ENCODE data around the gene FMNL2.

FMNL2 gene

DNA sequence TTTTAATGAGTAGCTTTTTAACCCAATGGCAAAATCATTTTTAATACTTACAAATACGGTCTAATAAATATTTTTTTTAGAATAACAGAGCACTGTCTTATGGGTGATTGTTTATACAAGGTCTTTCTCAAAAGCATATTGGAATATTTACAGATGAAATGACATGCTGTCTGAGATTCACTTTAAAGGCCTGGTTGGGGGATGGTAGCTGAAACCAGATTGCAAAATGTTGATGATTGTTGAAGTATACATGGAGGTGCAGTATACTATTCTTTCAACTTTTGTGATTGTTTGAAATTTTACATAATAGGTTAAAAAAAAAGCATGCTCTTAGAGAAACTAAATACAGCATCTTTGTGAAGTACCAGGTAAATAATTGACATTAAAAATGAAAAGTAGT, 111.2 kb downstream of the FMNL2 start (continued):
- TF ChIP-seq, protein P1, sequence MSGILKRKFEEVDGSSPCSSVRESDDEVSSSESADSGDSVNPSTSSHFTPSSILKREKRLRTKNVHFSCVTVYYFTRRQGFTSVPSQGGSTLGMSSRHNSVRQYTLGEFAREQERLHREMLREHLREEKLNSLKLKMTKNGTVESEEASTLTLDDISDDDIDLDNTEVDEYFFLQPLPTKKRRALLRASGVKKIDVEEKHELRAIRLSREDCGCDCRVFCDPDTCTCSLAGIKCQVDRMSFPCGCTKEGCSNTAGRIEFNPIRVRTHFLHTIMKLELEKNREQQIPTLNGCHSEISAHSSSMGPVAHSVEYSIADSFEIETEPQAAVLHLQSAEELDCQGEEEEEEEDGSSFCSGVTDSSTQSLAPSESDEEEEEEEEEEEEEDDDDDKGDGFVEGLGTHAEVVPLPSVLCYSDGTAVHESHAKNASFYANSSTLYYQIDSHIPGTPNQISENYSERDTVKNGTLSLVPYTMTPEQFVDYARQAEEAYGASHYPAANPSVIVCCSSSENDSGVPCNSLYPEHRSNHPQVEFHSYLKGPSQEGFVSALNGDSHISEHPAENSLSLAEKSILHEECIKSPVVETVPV (CRISPR knock-in tag; IDR thresholded peaks at IDR 0.05): no peak
- no peak for TF ChIP-seq ZFP30 (CRISPR knock-in tag; IDR thresholded peaks at IDR 0.05)
- no peak for TF ChIP-seq ISL1 (CRISPR knock-in tag; IDR thresholded peaks at IDR 0.05)
- no peak for TF ChIP-seq ZNF70 (CRISPR knock-in tag; IDR thresholded peaks at IDR 0.05)
- TF ChIP-seq, protein P2, sequence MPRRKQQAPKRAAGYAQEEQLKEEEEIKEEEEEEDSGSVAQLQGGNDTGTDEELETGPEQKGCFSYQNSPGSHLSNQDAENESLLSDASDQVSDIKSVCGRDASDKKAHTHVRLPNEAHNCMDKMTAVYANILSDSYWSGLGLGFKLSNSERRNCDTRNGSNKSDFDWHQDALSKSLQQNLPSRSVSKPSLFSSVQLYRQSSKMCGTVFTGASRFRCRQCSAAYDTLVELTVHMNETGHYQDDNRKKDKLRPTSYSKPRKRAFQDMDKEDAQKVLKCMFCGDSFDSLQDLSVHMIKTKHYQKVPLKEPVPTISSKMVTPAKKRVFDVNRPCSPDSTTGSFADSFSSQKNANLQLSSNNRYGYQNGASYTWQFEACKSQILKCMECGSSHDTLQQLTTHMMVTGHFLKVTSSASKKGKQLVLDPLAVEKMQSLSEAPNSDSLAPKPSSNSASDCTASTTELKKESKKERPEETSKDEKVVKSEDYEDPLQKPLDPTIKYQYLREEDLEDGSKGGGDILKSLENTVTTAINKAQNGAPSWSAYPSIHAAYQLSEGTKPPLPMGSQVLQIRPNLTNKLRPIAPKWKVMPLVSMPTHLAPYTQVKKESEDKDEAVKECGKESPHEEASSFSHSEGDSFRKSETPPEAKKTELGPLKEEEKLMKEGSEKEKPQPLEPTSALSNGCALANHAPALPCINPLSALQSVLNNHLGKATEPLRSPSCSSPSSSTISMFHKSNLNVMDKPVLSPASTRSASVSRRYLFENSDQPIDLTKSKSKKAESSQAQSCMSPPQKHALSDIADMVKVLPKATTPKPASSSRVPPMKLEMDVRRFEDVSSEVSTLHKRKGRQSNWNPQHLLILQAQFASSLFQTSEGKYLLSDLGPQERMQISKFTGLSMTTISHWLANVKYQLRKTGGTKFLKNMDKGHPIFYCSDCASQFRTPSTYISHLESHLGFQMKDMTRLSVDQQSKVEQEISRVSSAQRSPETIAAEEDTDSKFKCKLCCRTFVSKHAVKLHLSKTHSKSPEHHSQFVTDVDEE (CRISPR knock-in tag; IDR thresholded peaks at IDR 0.05): no peak
- no peak for TF ChIP-seq ZNF8 (CRISPR knock-in tag; IDR thresholded peaks at IDR 0.05)
- TF ChIP-seq OSR1 (CRISPR knock-in tag; IDR thresholded peaks at IDR 0.05): no peak
- no peak for TF ChIP-seq ZC3H10 (CRISPR knock-in tag; IDR thresholded peaks at IDR 0.05)

DNA sequence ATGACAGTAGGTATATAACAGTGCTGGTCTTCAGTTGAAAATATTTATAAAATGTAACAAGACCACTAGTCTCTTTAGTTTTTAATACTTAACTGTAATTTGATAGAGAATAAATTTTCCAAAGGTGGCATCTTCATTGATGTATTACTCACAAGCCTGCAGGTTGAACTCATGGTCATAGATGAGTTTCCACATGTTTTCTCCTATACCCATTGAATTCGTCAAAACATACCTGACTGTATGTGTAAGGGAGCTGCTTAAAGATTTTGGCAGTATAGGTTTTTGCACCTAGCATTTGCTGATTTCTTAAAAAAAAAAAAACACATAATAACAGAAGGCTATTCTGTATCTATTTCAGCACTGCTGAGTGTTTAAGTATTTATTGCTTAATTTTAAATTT, 112.9 kb downstream of the FMNL2 start:
- no peak for ATAC-seq
- TF ChIP-seq ZNF70 (CRISPR knock-in tag; IDR thresholded peaks at IDR 0.05): no peak
- TF ChIP-seq, protein P3, sequence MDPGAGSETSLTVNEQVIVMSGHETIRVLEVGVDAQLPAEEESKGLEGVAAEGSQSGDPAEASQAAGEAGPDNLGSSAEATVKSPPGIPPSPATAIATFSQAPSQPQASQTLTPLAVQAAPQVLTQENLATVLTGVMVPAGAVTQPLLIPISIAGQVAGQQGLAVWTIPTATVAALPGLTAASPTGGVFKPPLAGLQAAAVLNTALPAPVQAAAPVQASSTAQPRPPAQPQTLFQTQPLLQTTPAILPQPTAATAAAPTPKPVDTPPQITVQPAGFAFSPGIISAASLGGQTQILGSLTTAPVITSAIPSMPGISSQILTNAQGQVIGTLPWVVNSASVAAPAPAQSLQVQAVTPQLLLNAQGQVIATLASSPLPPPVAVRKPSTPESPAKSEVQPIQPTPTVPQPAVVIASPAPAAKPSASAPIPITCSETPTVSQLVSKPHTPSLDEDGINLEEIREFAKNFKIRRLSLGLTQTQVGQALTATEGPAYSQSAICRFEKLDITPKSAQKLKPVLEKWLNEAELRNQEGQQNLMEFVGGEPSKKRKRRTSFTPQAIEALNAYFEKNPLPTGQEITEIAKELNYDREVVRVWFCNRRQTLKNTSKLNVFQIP (CRISPR knock-in tag; IDR thresholded peaks at IDR 0.05; ENCODE audit: borderline replicate concordance, low read depth): no peak
- no peak for TF ChIP-seq ISL1 (CRISPR knock-in tag; IDR thresholded peaks at IDR 0.05)
- no peak for TF ChIP-seq ZC3H10 (CRISPR knock-in tag; IDR thresholded peaks at IDR 0.05)
- no peak for TF ChIP-seq BACH2 (CRISPR knock-in tag; IDR thresholded peaks at IDR 0.05; ENCODE audit: borderline replicate concordance)
- TF ChIP-seq ESRRG (CRISPR knock-in tag; IDR thresholded peaks at IDR 0.05): no peak
- TF ChIP-seq TOX (CRISPR knock-in tag; IDR thresholded peaks at IDR 0.05; ENCODE audit: borderline replicate concordance): no peak
- no peak for TF ChIP-seq ZFP30 (CRISPR knock-in tag; IDR thresholded peaks at IDR 0.05)
- TF ChIP-seq ARNTL (CRISPR knock-in tag; IDR thresholded peaks at IDR 0.05; ENCODE audit: borderline replicate concordance, low read depth): no peak
- no peak for TF ChIP-seq TCF4 (CRISPR knock-in tag; IDR thresholded peaks at IDR 0.05; ENCODE audit: borderline replicate concordance)
- TF ChIP-seq PPARA (CRISPR knock-in tag; IDR thresholded peaks at IDR 0.05; ENCODE audit: borderline replicate concordance): no peak
- TF ChIP-seq GLIS3 (CRISPR knock-in tag; IDR thresholded peaks at IDR 0.05): no peak
- no peak for TF ChIP-seq ZNF565 (CRISPR knock-in tag; conservative IDR thresholded peaks at IDR 0.05; ENCODE audit: low read depth)
- TF ChIP-seq, protein P4, sequence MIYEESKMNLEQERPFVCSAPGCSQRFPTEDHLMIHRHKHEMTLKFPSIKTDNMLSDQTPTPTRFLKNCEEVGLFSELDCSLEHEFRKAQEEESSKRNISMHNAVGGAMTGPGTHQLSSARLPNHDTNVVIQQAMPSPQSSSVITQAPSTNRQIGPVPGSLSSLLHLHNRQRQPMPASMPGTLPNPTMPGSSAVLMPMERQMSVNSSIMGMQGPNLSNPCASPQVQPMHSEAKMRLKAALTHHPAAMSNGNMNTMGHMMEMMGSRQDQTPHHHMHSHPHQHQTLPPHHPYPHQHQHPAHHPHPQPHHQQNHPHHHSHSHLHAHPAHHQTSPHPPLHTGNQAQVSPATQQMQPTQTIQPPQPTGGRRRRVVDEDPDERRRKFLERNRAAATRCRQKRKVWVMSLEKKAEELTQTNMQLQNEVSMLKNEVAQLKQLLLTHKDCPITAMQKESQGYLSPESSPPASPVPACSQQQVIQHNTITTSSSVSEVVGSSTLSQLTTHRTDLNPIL (CRISPR knock-in tag; IDR thresholded peaks at IDR 0.05; ENCODE audit: low read depth): no peak
- TF ChIP-seq CSDC2 (CRISPR knock-in tag; IDR thresholded peaks at IDR 0.05): no peak
- TF ChIP-seq, protein P1 (CRISPR knock-in tag; IDR thresholded peaks at IDR 0.05): no peak
- TF ChIP-seq ZFP3 (CRISPR knock-in tag; IDR thresholded peaks at IDR 0.05): no peak
- no peak for TF ChIP-seq RARB (CRISPR knock-in tag; IDR thresholded peaks at IDR 0.05)
- TF ChIP-seq, protein P5, sequence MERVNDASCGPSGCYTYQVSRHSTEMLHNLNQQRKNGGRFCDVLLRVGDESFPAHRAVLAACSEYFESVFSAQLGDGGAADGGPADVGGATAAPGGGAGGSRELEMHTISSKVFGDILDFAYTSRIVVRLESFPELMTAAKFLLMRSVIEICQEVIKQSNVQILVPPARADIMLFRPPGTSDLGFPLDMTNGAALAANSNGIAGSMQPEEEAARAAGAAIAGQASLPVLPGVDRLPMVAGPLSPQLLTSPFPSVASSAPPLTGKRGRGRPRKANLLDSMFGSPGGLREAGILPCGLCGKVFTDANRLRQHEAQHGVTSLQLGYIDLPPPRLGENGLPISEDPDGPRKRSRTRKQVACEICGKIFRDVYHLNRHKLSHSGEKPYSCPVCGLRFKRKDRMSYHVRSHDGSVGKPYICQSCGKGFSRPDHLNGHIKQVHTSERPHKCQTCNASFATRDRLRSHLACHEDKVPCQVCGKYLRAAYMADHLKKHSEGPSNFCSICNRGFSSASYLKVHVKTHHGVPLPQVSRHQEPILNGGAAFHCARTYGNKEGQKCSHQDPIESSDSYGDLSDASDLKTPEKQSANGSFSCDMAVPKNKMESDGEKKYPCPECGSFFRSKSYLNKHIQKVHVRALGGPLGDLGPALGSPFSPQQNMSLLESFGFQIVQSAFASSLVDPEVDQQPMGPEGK (CRISPR knock-in tag; IDR thresholded peaks at IDR 0.05; ENCODE audit: borderline replicate concordance): no peak
